GM12878 (cell line): ENCODE results near the gene PTPRM. TPM values are rescaled to one million over a fixed set of nuclear protein-coding genes. Genes with fewer than 3 reads are reported as not detected.
A peak's percentile ranks its signal among the peaks of the same experiment; 100 is the strongest.

Source experiments
- ATAC-seq: fragments of 200-7000 bp; cut with Tn5 transposase; 3 replicates; pipeline ENCODE4 v1.9.1; 2020; ENCODE audit warnings: mild to moderate bottlenecking, moderate library complexity
- BruUV-seq: library from RNA; stranded (reverse); fragments of 400-500 nt; replicated peaks from 2 replicates; lab custom pipeline; 2021; lab: Mats Ljungman, UMichigan
- CTCF ChIA-PET: fragments of 300-600 bp; sonication (Branson Sonifier 250); formaldehyde crosslinking; extraction: SDS; loops from one replicate; lab custom pipeline; 2021; ENCODE audit warnings: inconsistent platforms; lab: Yijun Ruan, JAX
- POLR2A ChIA-PET: fragments of 350-600 bp; formaldehyde crosslinking; extraction: SDS; loops from one replicate; lab custom pipeline; 2021; ENCODE audit warnings: inconsistent platforms; lab: Charles Lee
- RAD21 ChIA-PET: fragments of 300-600 bp; sonication (Branson Sonifier 250); formaldehyde crosslinking; loops from one replicate; lab custom pipeline; 2023; ENCODE audit warnings: antibody characterized with exemption; ENCODE audit not compliant: unreplicated experiment; lab: Charles Lee
- SMC1A ChIA-PET: fragments of 300-600 bp; sonication (Branson Sonifier 250); formaldehyde crosslinking; loops from one replicate; lab custom pipeline; 2023; ENCODE audit not compliant: unreplicated experiment, uncharacterized antibody; lab: Charles Lee
- DNase-seq: peaks from one replicate; pipeline ENCODE4 v3.0.0-alpha.2; 2011; ENCODE audit warnings: low read depth, low spot score
- FAIRE-seq: peaks from 3 replicates; lab custom pipeline; 2011; peaks lifted over from hg19 to GRCh38; lab: Jason Lieb, UNC
- H2AFZ ChIP-seq: 2 replicates; pipeline ENCODE4 v1.6.0; 2011; ENCODE audit warnings: low read depth, low read length, control low read depth; ENCODE audit not compliant: control insufficient read depth
- H3K27ac ChIP-seq: 2 replicates; pipeline ENCODE4 v1.5.1; 2011; ENCODE audit warnings: control low read depth; ENCODE audit not compliant: control insufficient read depth, insufficient read depth
- H3K27me3 ChIP-seq, 2 experiments: replicated peaks in 1 of 2; 2 replicates each; pipeline versions ENCODE4 v1.6.0 to v1.6.1; 2011; ENCODE audit warnings: low read length in 1 of 2; ENCODE audit not compliant: control insufficient read depth in 2 of 2, insufficient read depth in 2 of 2
- H3K36me3 ChIP-seq, 2 experiments: 2 replicates each; pipeline ENCODE4 v1.5.1; 2011; ENCODE audit warnings: low read length in 1 of 2; ENCODE audit not compliant: control insufficient read depth in 2 of 2, insufficient read depth in 2 of 2
- H3K4me1 ChIP-seq: 2 replicates; pipeline ENCODE4 v1.6.1; 2011; ENCODE audit warnings: mild to moderate bottlenecking, low read length, moderate library complexity, mixed read lengths; ENCODE audit not compliant: control insufficient read depth, insufficient read depth
- H3K4me2 ChIP-seq: 2 replicates; pipeline ENCODE4 v1.6.0; 2011; ENCODE audit warnings: control low read depth; ENCODE audit not compliant: control insufficient read depth, insufficient read depth
- H3K4me3 ChIP-seq: fragments of 200-600 bp; sonication (generic); 2 replicates; pipeline ENCODE4 v1.5.1; 2016
- H3K79me2 ChIP-seq: 2 replicates; pipeline ENCODE4 v1.6.0; 2011; ENCODE audit warnings: low read length; ENCODE audit not compliant: control insufficient read depth, insufficient read depth
- H3K9ac ChIP-seq: 2 replicates; pipeline ENCODE4 v1.8.0; 2011; ENCODE audit warnings: low read length, control low read depth, mixed read lengths; ENCODE audit not compliant: control insufficient read depth, insufficient read depth
- H3K9me3 ChIP-seq: replicated peaks from 3 replicates; pipeline ENCODE4 v1.5.1; 2011; ENCODE audit warnings: mild to moderate bottlenecking, low read length; ENCODE audit not compliant: control insufficient read depth, insufficient read depth
- H4K20me1 ChIP-seq: 2 replicates; pipeline ENCODE4 v1.6.0; 2011; ENCODE audit not compliant: control insufficient read depth, insufficient read depth
- ATF7 ChIP-seq: fragments of 450-650 bp; IDR thresholded peaks from 2 replicates; pipeline ENCODE4 v1.6.1; 2016; ENCODE audit warnings: low read depth, mild to moderate bottlenecking
- BACH1 ChIP-seq: fragments of 450-650 bp; IDR thresholded peaks from 2 replicates; pipeline ENCODE4 v1.6.1; 2017; ENCODE audit warnings: mild to moderate bottlenecking, borderline replicate concordance
- CHD1 ChIP-seq: IDR thresholded peaks from 2 replicates; pipeline ENCODE4 v1.6.1; 2012; ENCODE audit warnings: low read depth, low read length, improper control_type of control experiment
- CTCF ChIP-seq, 3 experiments: IDR thresholded peaks in 2 of 3; conservative IDR thresholded peaks in 1 of 3; 2 replicates each; pipeline ENCODE4 v1.5.1; 2011; ENCODE audit warnings: low read depth in 3 of 3, low read length in 3 of 3, mild to moderate bottlenecking in 3 of 3, control low read depth in 2 of 3, moderate library complexity in 2 of 3, inconsistent platforms in 1 of 3, mixed read lengths in 1 of 3; ENCODE audit not compliant: control insufficient read depth in 2 of 3, insufficient read depth in 1 of 3; ENCODE audit errors: extremely low read depth in 1 of 3
- HDAC6 ChIP-seq: fragments of 200-600 bp; sonication (generic); IDR thresholded peaks from one replicate; pipeline ENCODE4 v1.8.0; 2017; ENCODE audit warnings: antibody characterized with exemption; ENCODE audit not compliant: unreplicated experiment
- SPI1 ChIP-seq: IDR thresholded peaks from 2 replicates; pipeline ENCODE4 v1.6.1; 2011; ENCODE audit warnings: low read depth, mild to moderate bottlenecking, low read length, moderate library complexity, borderline replicate concordance; ENCODE audit not compliant: insufficient read depth
- SREBF1 ChIP-seq: IDR thresholded peaks from 2 replicates; pipeline ENCODE4 v1.6.1; 2012; ENCODE audit warnings: mild to moderate bottlenecking, low read length
- SREBF2 ChIP-seq: IDR thresholded peaks from 2 replicates; pipeline ENCODE4 v1.6.1; 2012; ENCODE audit warnings: mild to moderate bottlenecking, low read length
- STAT1 ChIP-seq: fragments of 450-650 bp; conservative IDR thresholded peaks from 2 replicates; pipeline ENCODE4 v1.6.1; 2014; ENCODE audit warnings: antibody characterized with exemption, mild to moderate bottlenecking
- YY1 ChIP-seq: IDR thresholded peaks from 2 replicates; pipeline ENCODE4 v1.6.1; 2011; ENCODE audit warnings: low read depth, mild to moderate bottlenecking, low read length
- WGBS: methylation state at CpG from one replicate; pipeline ENCODE4 v1.1.6; 2016; ENCODE audit warnings: low lambda C conversion rate; ENCODE audit not compliant: insufficient replicate concordance, insufficient coverage; ENCODE audit errors: missing lambda C conversion rate; 5-methylcytosine and 5-hydroxymethylcytosine counted together
- in situ Hi-C: fragments of 300-500 bp; cut with MboI; formaldehyde crosslinking; loops from 9 replicates; pipeline ENCODE4 v1.14.3; 2018; ENCODE audit warnings: mixed read lengths
- intact Hi-C: fragments of 100-400 bp; cut with micrococcal nuclease; formaldehyde crosslinking; loops from one replicate; pipeline ENCODE4 v1.14.2; 2022; ENCODE audit not compliant: unreplicated experiment
- polyA plus RNA-seq, 11 experiments: library from polyadenylated mRNA; depleted of rRNA in 4 of 11; unstranded in 6 of 11; stranded (reverse) in 5 of 11; fragments of >200 nt; fragmentation: Nextera tagmentation in 4 of 11; fragmentation: Illumina TruSeq in 1 of 11; extraction: Ambion mirVana in 4 of 11; extraction: Trizol in 1 of 11; gene quantifications; 1 replicate in 1 of 11; 2 replicates in 10 of 11; pipeline versions ENCODE4 v1.2.1 to v1.2.3, GENCODE V29; 2011 to 2016; ENCODE audit warnings: inconsistent platforms in 2 of 11, missing spikeins in 2 of 11, low read depth in 1 of 11
- total RNA-seq, 4 experiments: library from RNA; depleted of rRNA in 3 of 4; stranded (reverse); fragments of >200 nt in 3 of 4; fragmentation: Illumina TruSeq in 1 of 4; extraction: Trizol in 1 of 4; gene quantifications; 2 replicates each; pipeline versions ENCODE4 v1.2.1 to v1.2.3, GENCODE V29; 2013 to 2021

The PTPRM gene
- total and polyA plus RNA-seq, 10 of the 15 experiments (the other 5 are each of a cell fraction or from before 2014, with no cell fraction given), result 0.07 to 22.6 (median 0.60) TPM

- no TSS peak for BruUV-seq
- no peak for ATAC-seq
- TF ChIP-seq STAT1, result no peak
- TF ChIP-seq CTCF (IDR thresholded peaks at IDR 0.05 in 2 of 3, conservative IDR thresholded peaks at IDR 0.05 in 1 of 3; ENCODE audit: control insufficient read depth in 2 of 3, extremely low read depth in 1 of 3, insufficient read depth in 1 of 3, low read depth in 3 of 3, low read length in 3 of 3), result 0 out of 6 replicates have a peak, but pooled peaks of 2 of the 3 experiments have one; percentile 0 to 19
- no peaks in the 10 kb centered on the region for H3K4me1 ChIP-seq
- H3K79me2 ChIP-seq, result no peaks in the 10 kb centered on the region
- in situ Hi-C loops, result no loop called here
- H3K27ac ChIP-seq, result no peak overlapping the region
- RAD21 ChIA-PET, result no interaction called here
- H3K36me3 ChIP-seq, result no peaks in the 10 kb centered on the region
- H3K27me3 ChIP-seq, result no peaks in the 10 kb centered on the region
- SMC1A ChIA-PET, result interaction anchor here (0.8 kb wide), 1 partner anchor 140 kb away, joined by 3 read pairs; no protein-coding TSS in a partner anchor
- H3K4me3 ChIP-seq, result no peak overlapping the region
- intact Hi-C loops, result no loop called here
- H2AFZ ChIP-seq, result no peak overlapping the region
- CTCF ChIA-PET, result interaction anchor here (0.5 to 1.7 kb wide), 3 partner anchors 23 to 1249 kb away, joined by 3 read pairs; no protein-coding TSS in a partner anchor
- no peak overlapping the region for H3K9ac ChIP-seq
- no peaks in the 10 kb centered on the region; the same call in 2 of the 3 replicates for H3K9me3 ChIP-seq
- WGBS, result 37% methylated on average over 4 of the region's 4 CpGs
- no peak overlapping the region for H3K4me2 ChIP-seq
- H4K20me1 ChIP-seq, result no peaks in the 10 kb centered on the region
- FAIRE-seq, result no peak
- POLR2A ChIA-PET, result no interaction called here
- DNase-seq, result no peak
Observed at GRCh38 chr18:7735196-7735595, 168.1 kb downstream of the PTPRM start.

GRCh38 chr18:7735626-7736175 is 168.6 kb downstream of the PTPRM start:
- WGBS, result 0% methylated on average over 2 of the region's 2 CpGs
- POLR2A ChIA-PET, result no interaction called here
- H3K79me2 ChIP-seq, result no peaks in the 10 kb centered on the region
- no peak overlapping the region for H2AFZ ChIP-seq
- no peak for TF ChIP-seq SPI1
- TF ChIP-seq SREBF2, result no peak
- TF ChIP-seq BACH1, result no peak
- no peak for TF ChIP-seq CTCF (IDR thresholded peaks at IDR 0.05 in 2 of 3, conservative IDR thresholded peaks at IDR 0.05 in 1 of 3; ENCODE audit: control insufficient read depth in 2 of 3, extremely low read depth in 1 of 3, insufficient read depth in 1 of 3, low read depth in 3 of 3, low read length in 3 of 3)
- no peak for TF ChIP-seq CHD1
- TF ChIP-seq YY1, result no peak
- no peak for TF ChIP-seq HDAC6
- no peak for TF ChIP-seq ATF7
- TF ChIP-seq SREBF1, result no peak
- TF ChIP-seq, all 136 proteins: peak for 0
- ATAC-seq (no peak), FAIRE-seq (no peak), DNase-seq (no peak)
- Histone ChIP-seq H4K20me1 (no peaks in the 10 kb centered on the region), H3K36me3 (no peaks in the 10 kb centered on the region), H3K4me2 (no peak overlapping the region), H3K9me3 (no peaks in the 10 kb centered on the region; the same call in 2 of the 3 replicates), H3K4me1 (no peaks in the 10 kb centered on the region), H3K4me3 (no peak overlapping the region), H3K27ac (no peak overlapping the region), H3K27me3 (no peaks in the 10 kb centered on the region), H3K9ac (no peak overlapping the region)
- ChIA-PET CTCF (interaction anchor here (1.0 to 1.7 kb wide), 3 partner anchors 24 to 814 kb away, joined by 3 read pairs; no protein-coding TSS in a partner anchor), RAD21 (no interaction called here), SMC1A (no interaction called here)
- no TSS peak for BruUV-seq
- in situ Hi-C loops (no loop called here), intact Hi-C loops (no loop called here)
